ENCODE results near the gene DLD. TPM values are rescaled to one million over a fixed set of nuclear protein-coding genes. Genes with fewer than 3 reads are reported as not detected.
A peak's percentile ranks its signal among the peaks of the same experiment; 100 is the strongest.

The DLD gene
- total and polyA plus RNA-seq, 2 experiments from 2014 or later: 84.9 to 129 TPM

- H3K27ac ChIP-seq: peak overlapping the region; percentile 22
- no peak overlapping the region for H3K4me3 ChIP-seq
- no peaks in the 10 kb centered on the region for H3K9me2 ChIP-seq (replicated peaks; ENCODE audit: insufficient read depth)
- peak overlapping the region; percentile 50 for H3K4me2 ChIP-seq
- TF ChIP-seq CTCF (IDR thresholded peaks at IDR 0.05; ENCODE audit: poor library complexity): no peak
- no peak for TF ChIP-seq EZH2phosphoT487 (IDR thresholded peaks at IDR 0.05; ENCODE audit: low read depth, severe bottlenecking, unreplicated experiment)
- no peak for TF ChIP-seq EZH2 (IDR thresholded peaks at IDR 0.05; ENCODE audit: borderline replicate concordance)
- H3K9me3 ChIP-seq (ENCODE audit: low read depth): no peaks in the 10 kb centered on the region
- WGBS (ENCODE audit: low lambda C conversion rate, missing lambda C conversion rate): 70% methylated on average over 9 of the region's 9 CpGs
- no peaks in the 10 kb centered on the region for H4K20me1 ChIP-seq (ENCODE audit: insufficient read depth, poor library complexity, severe bottlenecking)
- H3K4me1 ChIP-seq (ENCODE audit: insufficient read depth): no peaks in the 10 kb centered on the region
- H3K79me2 ChIP-seq: no peaks in the 10 kb centered on the region
- DNase-seq (ENCODE audit: low spot score): peak; percentile 42
- no peak overlapping the region for H2AFZ ChIP-seq
- H3K27me3 ChIP-seq: peaks cover 4% of the 10 kb centered on the region
- no peaks in the 10 kb centered on the region for H3K36me3 ChIP-seq (replicated peaks; ENCODE audit: insufficient read depth, low read depth)
Measured at GRCh38 chr7:107860279-107860961, 30.6 kb upstream of the DLD start.

GRCh38 chr7:107860981-107861652 is 29.9 kb upstream of the DLD start:
- no peaks in the 10 kb centered on the region for H3K79me2 ChIP-seq
- H4K20me1 ChIP-seq (ENCODE audit: insufficient read depth, poor library complexity, severe bottlenecking): no peaks in the 10 kb centered on the region
- H3K9me2 ChIP-seq (replicated peaks; ENCODE audit: insufficient read depth): no peaks in the 10 kb centered on the region
- H3K4me2 ChIP-seq: no peak overlapping the region
- DNase-seq (ENCODE audit: low spot score): no peak
- H2AFZ ChIP-seq: no peak overlapping the region
- peak overlapping the region; percentile 22 for H3K27ac ChIP-seq
- H3K36me3 ChIP-seq (replicated peaks; ENCODE audit: insufficient read depth, low read depth): no peaks in the 10 kb centered on the region
- WGBS (ENCODE audit: low lambda C conversion rate, missing lambda C conversion rate): 85% methylated on average over 6 of the region's 6 CpGs
- TF ChIP-seq EZH2phosphoT487 (IDR thresholded peaks at IDR 0.05; ENCODE audit: low read depth, severe bottlenecking, unreplicated experiment) (no peak), EZH2 (IDR thresholded peaks at IDR 0.05; ENCODE audit: borderline replicate concordance) (no peak), CTCF (IDR thresholded peaks at IDR 0.05; ENCODE audit: poor library complexity) (no peak)
- no peaks in the 10 kb centered on the region for H3K9me3 ChIP-seq (ENCODE audit: low read depth)
- peaks cover 4% of the 10 kb centered on the region for H3K27me3 ChIP-seq
- H3K4me1 ChIP-seq (ENCODE audit: insufficient read depth): no peaks in the 10 kb centered on the region
- no peak overlapping the region for H3K4me3 ChIP-seq

- Histone ChIP-seq H3K79me2 (no peaks in the 10 kb centered on the region), H3K36me3 (replicated peaks; ENCODE audit: insufficient read depth, low read depth) (no peaks in the 10 kb centered on the region), H3K9me3 (ENCODE audit: low read depth) (no peaks in the 10 kb centered on the region), H3K4me1 (ENCODE audit: insufficient read depth) (no peaks in the 10 kb centered on the region), H4K20me1 (ENCODE audit: insufficient read depth, poor library complexity, severe bottlenecking) (no peaks in the 10 kb centered on the region), H3K27me3 (peaks cover 4% of the 10 kb centered on the region), H3K4me3 (no peak overlapping the region), H2AFZ (no peak overlapping the region), H3K27ac (no peak overlapping the region), H3K4me2 (no peak overlapping the region), H3K9me2 (replicated peaks; ENCODE audit: insufficient read depth) (no peaks in the 10 kb centered on the region)
- TF ChIP-seq EZH2phosphoT487 (IDR thresholded peaks at IDR 0.05; ENCODE audit: low read depth, severe bottlenecking, unreplicated experiment): no peak
- no peak for TF ChIP-seq CTCF (IDR thresholded peaks at IDR 0.05; ENCODE audit: poor library complexity)
- TF ChIP-seq EZH2 (IDR thresholded peaks at IDR 0.05; ENCODE audit: borderline replicate concordance): no peak
- WGBS (ENCODE audit: low lambda C conversion rate, missing lambda C conversion rate): 78% methylated on average over 1 of the region's 1 CpG
- DNase-seq (ENCODE audit: low spot score): no peak
Measured at GRCh38 chr7:107865956-107866775, 24.8 kb upstream of the DLD start.
